RWPE2 (cell line): Measurements from ENCODE around the gene AMZ1.
"Not testable (repeated sequence)": the region's sequence is repeated elsewhere in the genome, so short reads cannot be mapped to it uniquely, and the experiment has no call there.

Source experiments
- ATAC-seq: fragments of 200-7000 bp; cut with Tn5 transposase; 3 replicates; pipeline ENCODE4 v1.9.1; 2021; ENCODE audit warnings: low read depth
- DNase-seq: peaks from one replicate; pipeline ENCODE4 v3.0.0-alpha.2; 2020; ENCODE audit warnings: low spot score
- H3K27ac ChIP-seq: fragments of 450-650 bp; 2 replicates; pipeline ENCODE4 v1.5.1; 2017; ENCODE audit warnings: mild to moderate bottlenecking; ENCODE audit not compliant: poor library complexity, severe bottlenecking
- H3K27me3 ChIP-seq: fragments of 250-450 bp; sonication (Bioruptor Pico); 2 replicates; pipeline ENCODE4 v1.5.1; 2021; ENCODE audit warnings: mild to moderate bottlenecking, moderate library complexity; ENCODE audit not compliant: insufficient read depth, poor library complexity, severe bottlenecking
- H3K36me3 ChIP-seq: fragments of 250-450 bp; sonication (Bioruptor Pico); 2 replicates; pipeline ENCODE4 v1.5.1; 2020; ENCODE audit warnings: low read depth, mild to moderate bottlenecking, moderate library complexity
- H3K4me1 ChIP-seq: fragments of 250-450 bp; sonication (Bioruptor Pico); 2 replicates; pipeline ENCODE4 v1.5.1; 2021; ENCODE audit warnings: mild to moderate bottlenecking, moderate library complexity; ENCODE audit not compliant: insufficient read depth, poor library complexity, severe bottlenecking
- H3K4me3 ChIP-seq: fragments of 250-450 bp; sonication (Bioruptor Pico); 2 replicates; pipeline ENCODE4 v1.5.1; 2021; ENCODE audit warnings: mild to moderate bottlenecking, moderate library complexity; ENCODE audit not compliant: severe bottlenecking
- H3K9me3 ChIP-seq: fragments of 250-450 bp; sonication (Bioruptor Pico); 2 replicates; pipeline ENCODE4 v1.5.1; 2021; ENCODE audit warnings: mild to moderate bottlenecking, moderate library complexity; ENCODE audit not compliant: severe bottlenecking
- TF ChIP-seq, protein P1 (sequence below): fragments of 450-650 bp; IDR thresholded peaks from one replicate; pipeline ENCODE4 v1.5.1; 2017; ENCODE audit warnings: mild to moderate bottlenecking, moderate library complexity; ENCODE audit not compliant: poor library complexity, severe bottlenecking

AMZ1 gene

GRCh38 chr7:2725178-2726105 is 37.4 kb downstream of the AMZ1 start:
- Histone ChIP-seq H3K4me1 (no peaks in the 10 kb centered on the region), H3K27me3 (no peaks in the 10 kb centered on the region), H3K4me3 (no peak overlapping the region), H3K9me3 (no peaks in the 10 kb centered on the region), H3K27ac (no peak overlapping the region), H3K36me3 (peaks cover 21% of the 10 kb centered on the region)
- DNase-seq (peak; percentile 42), ATAC-seq (no peak)
- TF ChIP-seq, protein P1, sequence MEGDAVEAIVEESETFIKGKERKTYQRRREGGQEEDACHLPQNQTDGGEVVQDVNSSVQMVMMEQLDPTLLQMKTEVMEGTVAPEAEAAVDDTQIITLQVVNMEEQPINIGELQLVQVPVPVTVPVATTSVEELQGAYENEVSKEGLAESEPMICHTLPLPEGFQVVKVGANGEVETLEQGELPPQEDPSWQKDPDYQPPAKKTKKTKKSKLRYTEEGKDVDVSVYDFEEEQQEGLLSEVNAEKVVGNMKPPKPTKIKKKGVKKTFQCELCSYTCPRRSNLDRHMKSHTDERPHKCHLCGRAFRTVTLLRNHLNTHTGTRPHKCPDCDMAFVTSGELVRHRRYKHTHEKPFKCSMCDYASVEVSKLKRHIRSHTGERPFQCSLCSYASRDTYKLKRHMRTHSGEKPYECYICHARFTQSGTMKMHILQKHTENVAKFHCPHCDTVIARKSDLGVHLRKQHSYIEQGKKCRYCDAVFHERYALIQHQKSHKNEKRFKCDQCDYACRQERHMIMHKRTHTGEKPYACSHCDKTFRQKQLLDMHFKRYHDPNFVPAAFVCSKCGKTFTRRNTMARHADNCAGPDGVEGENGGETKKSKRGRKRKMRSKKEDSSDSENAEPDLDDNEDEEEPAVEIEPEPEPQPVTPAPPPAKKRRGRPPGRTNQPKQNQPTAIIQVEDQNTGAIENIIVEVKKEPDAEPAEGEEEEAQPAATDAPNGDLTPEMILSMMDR: no peak

DNA sequence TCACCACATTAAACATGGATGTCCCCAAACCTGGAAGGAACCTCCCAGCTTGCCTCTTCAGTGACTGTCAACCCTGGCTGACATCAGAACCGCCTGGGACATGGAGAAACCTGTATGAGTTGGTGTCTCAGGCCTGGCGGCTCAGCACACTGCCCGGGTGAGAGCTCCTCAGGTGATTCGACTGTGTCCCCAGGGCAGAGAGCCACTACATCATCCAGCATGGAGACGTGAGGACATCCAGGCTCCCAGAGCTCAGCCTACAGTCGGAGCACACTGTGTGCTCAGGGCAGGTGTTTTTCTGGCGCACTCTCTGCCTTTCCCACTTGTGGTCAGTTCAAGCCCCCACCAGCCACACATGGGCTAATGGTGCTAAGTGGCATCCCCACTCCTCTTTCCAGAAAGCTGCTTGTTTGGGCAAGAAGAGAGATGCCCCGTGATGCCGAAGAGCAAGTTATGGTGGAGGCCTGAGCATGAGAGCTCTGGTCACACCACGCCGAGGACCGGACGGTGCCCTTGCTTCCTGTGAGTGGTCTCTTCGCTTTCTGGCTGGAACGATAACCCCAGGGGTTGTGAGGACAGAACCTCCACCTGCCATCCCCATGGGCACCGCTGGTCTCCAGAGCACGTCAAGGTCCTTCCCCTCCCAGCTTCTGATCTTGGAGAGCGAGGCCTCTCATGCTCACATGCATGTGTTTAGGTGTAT is 38.5 kb downstream of the AMZ1 start:
- H3K27ac ChIP-seq: no peak overlapping the region
- ATAC-seq (no peak), DNase-seq (peak; percentile 57)
- H3K4me1 ChIP-seq: no peaks in the 10 kb centered on the region
- H3K36me3 ChIP-seq: peaks cover 30% of the 10 kb centered on the region
- TF ChIP-seq, protein P1: no peak
- no peaks in the 10 kb centered on the region for H3K9me3 ChIP-seq
- no peaks in the 10 kb centered on the region for H3K27me3 ChIP-seq
- no peak overlapping the region for H3K4me3 ChIP-seq

DNA sequence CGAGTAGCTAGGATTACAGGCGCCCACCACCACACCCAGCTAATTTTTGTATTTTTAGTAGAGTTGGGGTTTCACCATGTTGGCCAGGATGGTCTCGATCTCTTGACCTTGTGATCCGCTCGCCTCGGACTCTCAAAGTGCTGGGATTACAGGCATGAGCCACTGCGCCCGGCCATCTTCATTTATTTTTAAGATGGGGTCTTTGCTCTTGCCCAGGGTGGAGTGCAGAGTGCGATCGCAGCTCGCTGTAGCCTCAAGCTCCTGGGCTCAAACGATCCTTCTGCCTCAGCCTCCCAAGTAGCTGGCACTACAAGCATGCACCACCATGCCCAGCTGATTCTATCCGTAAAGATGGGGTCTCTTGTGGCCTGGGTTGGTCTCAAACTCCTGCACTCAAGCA is 39.2 kb downstream of the AMZ1 start:
- H3K36me3 ChIP-seq: peaks cover 36% of the 10 kb centered on the region
- not testable (repeated sequence) for H3K27ac ChIP-seq, ATAC-seq, H3K4me3 ChIP-seq, H3K9me3 ChIP-seq, H3K4me1 ChIP-seq, H3K27me3 ChIP-seq
- DNase-seq: peak; percentile 13

- no peak overlapping the region for H3K4me3 ChIP-seq
- peaks cover 2% of the 10 kb centered on the region for H3K9me3 ChIP-seq
- no peak for DNase-seq
- no peak overlapping the region for H3K27ac ChIP-seq
- H3K27me3 ChIP-seq: no peaks in the 10 kb centered on the region
- ATAC-seq: no peak
- TF ChIP-seq, protein P1: no peak
- peaks cover 45% of the 10 kb centered on the region for H3K36me3 ChIP-seq
- peaks cover 1% of the 10 kb centered on the region for H3K4me1 ChIP-seq
These were observed 40.5 kb downstream of the AMZ1 start for GRCh38 chr7:2728316-2729030.
